ENCODE results near the gene TRIML2.

TRIML2 gene

DNA sequence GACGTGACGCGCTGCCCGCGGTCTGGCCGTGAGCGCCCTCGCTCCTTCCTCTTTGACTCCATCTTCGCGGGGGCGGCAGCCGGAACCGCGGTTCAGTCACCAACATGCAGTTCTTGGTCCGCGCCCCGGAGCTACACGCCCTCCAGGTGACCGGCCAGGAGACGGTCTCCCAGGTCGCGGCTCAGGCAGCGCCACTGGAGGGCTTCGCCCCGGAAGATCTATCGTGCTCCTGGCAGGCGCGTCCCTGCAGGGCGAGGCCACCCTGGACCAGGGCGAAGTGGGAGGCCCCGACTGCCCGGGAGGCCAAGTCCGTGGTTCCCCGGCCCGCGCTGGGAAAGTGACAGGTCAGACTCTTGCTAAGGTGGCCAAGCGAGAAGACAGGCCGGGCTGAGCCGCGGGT is 2.9 kb downstream of the TRIML2 start:
- no peak for TF ChIP-seq CTCF (IDR thresholded peaks at IDR 0.05; ENCODE audit: insufficient read depth, low read length, poor library complexity, severe bottlenecking)
- DNase-seq (ENCODE audit: extremely low read depth, insufficient read length) = no peak
- Histone ChIP-seq H3K36me3 (ENCODE audit: control insufficient read depth, insufficient read depth, low read length) (no peaks in the 10 kb centered on the region), H3K4me3 (replicated peaks; ENCODE audit: low read depth, low read length) (no peak overlapping the region), H3K27me3 (replicated peaks; ENCODE audit: control insufficient read depth, insufficient read depth, low read length) (no peaks in the 10 kb centered on the region)

DNA sequence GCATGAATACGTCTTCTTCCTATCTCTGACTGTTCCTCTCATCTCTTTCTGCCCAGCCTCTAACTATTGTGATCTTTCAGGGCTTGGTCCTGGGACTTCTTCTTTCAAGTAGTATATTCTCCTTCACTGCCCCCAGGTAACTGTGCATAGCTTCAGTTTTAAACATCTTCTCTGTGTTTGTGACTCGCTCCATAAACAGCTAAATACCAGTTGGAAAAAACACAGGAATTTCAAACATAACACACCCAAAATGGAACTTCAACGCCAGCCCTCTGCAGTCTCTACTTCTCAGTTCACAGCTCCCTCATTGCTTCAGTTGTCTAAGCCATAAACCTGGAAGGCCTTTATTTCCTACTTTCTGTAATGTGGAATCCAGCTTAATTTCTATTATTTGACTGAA is 16.6 kb downstream of the TRIML2 start:
- no peaks in the 10 kb centered on the region for H3K36me3 ChIP-seq (ENCODE audit: control insufficient read depth, insufficient read depth, low read length)
- H3K4me3 ChIP-seq (replicated peaks; ENCODE audit: low read depth, low read length) = no peak overlapping the region
- no peaks in the 10 kb centered on the region for H3K27me3 ChIP-seq (replicated peaks; ENCODE audit: control insufficient read depth, insufficient read depth, low read length)
- no peak for DNase-seq (ENCODE audit: extremely low read depth, insufficient read length)
- TF ChIP-seq CTCF (IDR thresholded peaks at IDR 0.05; ENCODE audit: insufficient read depth, low read length, poor library complexity, severe bottlenecking) = no peak

DNA sequence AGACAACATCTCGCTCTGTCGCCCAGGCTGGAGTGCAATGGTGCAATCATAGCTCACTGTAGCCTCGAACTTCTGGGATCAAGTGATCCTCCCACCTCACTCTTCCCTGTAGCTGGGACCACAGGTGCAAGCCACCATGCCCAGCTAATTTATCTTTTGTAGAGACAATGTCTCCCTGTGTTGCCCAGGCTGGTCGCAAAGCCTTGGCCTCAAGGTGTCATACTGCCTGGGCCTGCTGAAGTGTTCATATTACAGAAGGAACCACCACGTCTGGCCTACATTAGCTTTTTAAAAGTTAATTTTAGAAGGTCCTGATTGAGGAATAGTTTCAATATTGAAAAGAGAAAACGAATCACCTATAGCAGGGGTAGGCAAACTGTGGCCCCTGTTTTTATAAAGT is 22.5 kb downstream of the TRIML2 start:
- Histone ChIP-seq H3K36me3 (ENCODE audit: control insufficient read depth, insufficient read depth, low read length) (no peaks in the 10 kb centered on the region), H3K4me3 (replicated peaks; ENCODE audit: low read depth, low read length) (no peak overlapping the region), H3K27me3 (replicated peaks; ENCODE audit: control insufficient read depth, insufficient read depth, low read length) (no peaks in the 10 kb centered on the region)
- no peak for DNase-seq (ENCODE audit: extremely low read depth, insufficient read length)
- no peak for TF ChIP-seq CTCF (IDR thresholded peaks at IDR 0.05; ENCODE audit: insufficient read depth, low read length, poor library complexity, severe bottlenecking)

- H3K27me3 ChIP-seq (replicated peaks; ENCODE audit: control insufficient read depth, insufficient read depth, low read length) = no peaks in the 10 kb centered on the region
- H3K36me3 ChIP-seq (ENCODE audit: control insufficient read depth, insufficient read depth, low read length) = no peaks in the 10 kb centered on the region
- DNase-seq (ENCODE audit: extremely low read depth, insufficient read length) = no peak
- H3K4me3 ChIP-seq (replicated peaks; ENCODE audit: low read depth, low read length) = no peak overlapping the region
- TF ChIP-seq CTCF (IDR thresholded peaks at IDR 0.05; ENCODE audit: insufficient read depth, low read length, poor library complexity, severe bottlenecking) = no peak
These were observed 26.6 kb downstream of the TRIML2 start for GRCh38 chr4:188082796-188083195.

- H3K4me3 ChIP-seq (replicated peaks; ENCODE audit: low read depth, low read length) = no peak overlapping the region
- H3K27me3 ChIP-seq (replicated peaks; ENCODE audit: control insufficient read depth, insufficient read depth, low read length) = no peaks in the 10 kb centered on the region
- no peak for DNase-seq (ENCODE audit: extremely low read depth, insufficient read length)
- no peak for TF ChIP-seq CTCF (IDR thresholded peaks at IDR 0.05; ENCODE audit: insufficient read depth, low read length, poor library complexity, severe bottlenecking)
- no peaks in the 10 kb centered on the region for H3K36me3 ChIP-seq (ENCODE audit: control insufficient read depth, insufficient read depth, low read length)
These were observed 31.3 kb downstream of the TRIML2 start for GRCh38 chr4:188078116-188078515.

DNA sequence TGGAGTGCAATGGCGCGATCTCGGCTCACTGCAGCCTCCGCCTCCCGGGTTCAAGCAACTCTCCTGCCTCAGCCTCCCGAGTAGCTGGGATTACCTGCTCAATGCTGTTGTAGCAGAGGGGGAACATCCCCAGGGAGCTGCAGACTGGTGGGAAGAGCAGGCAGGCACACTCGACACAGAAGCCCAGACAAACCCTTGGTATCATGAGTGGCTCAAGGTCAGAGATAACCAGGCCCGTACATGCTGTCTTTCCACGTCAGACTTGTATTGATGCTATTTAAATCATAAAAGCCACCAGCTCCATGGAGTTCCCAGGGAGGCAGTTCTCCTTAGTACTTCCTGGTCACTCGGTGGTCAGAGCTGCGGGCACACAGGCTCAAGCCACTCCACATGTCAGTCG is 33.2 kb downstream of the TRIML2 start:
- Histone ChIP-seq H3K27me3 (replicated peaks; ENCODE audit: control insufficient read depth, insufficient read depth, low read length) (no peaks in the 10 kb centered on the region), H3K36me3 (ENCODE audit: control insufficient read depth, insufficient read depth, low read length) (no peaks in the 10 kb centered on the region), H3K4me3 (replicated peaks; ENCODE audit: low read depth, low read length) (no peak overlapping the region)
- TF ChIP-seq CTCF (IDR thresholded peaks at IDR 0.05; ENCODE audit: insufficient read depth, low read length, poor library complexity, severe bottlenecking) = no peak
- no peak for DNase-seq (ENCODE audit: extremely low read depth, insufficient read length)

Data from GM06990 (cell line).